Mesodermal cell (in vitro differentiated cells): ENCODE results near the gene ZNF791.

Experiments
- H3K27ac ChIP-seq: 2 replicates; pipeline ENCODE4 v1.7.0; 2013; ENCODE audit warnings: mild to moderate bottlenecking, low read depth, low read length, moderate library complexity; ENCODE audit not compliant: severe bottlenecking
- H3K36me3 ChIP-seq: 2 replicates; pipeline ENCODE4 v1.7.1; 2013; ENCODE audit warnings: mild to moderate bottlenecking, low read length, moderate library complexity; ENCODE audit not compliant: control insufficient read depth, insufficient read depth
- H3K4me1 ChIP-seq: one replicate; pipeline ENCODE4 v1.7.1; 2013; ENCODE audit warnings: mild to moderate bottlenecking, low read length; ENCODE audit not compliant: insufficient read depth, control insufficient read depth, poor library complexity, severe bottlenecking
- H3K4me3 ChIP-seq: 2 replicates; pipeline ENCODE4 v1.7.0; 2013; ENCODE audit warnings: low read length, control low read depth, mild to moderate bottlenecking; ENCODE audit not compliant: insufficient read depth, poor library complexity, severe bottlenecking; ENCODE audit errors: extremely low read depth
- H3K9me3 ChIP-seq: 2 replicates; pipeline ENCODE4 v1.7.1; 2013; ENCODE audit warnings: mild to moderate bottlenecking, low read length, moderate library complexity; ENCODE audit not compliant: control insufficient read depth
- WGBS, 2 experiments: methylation state at CpG; one replicate each; pipeline ENCODE4 v1.1.5; 2013; ENCODE audit warnings: missing lambda C conversion rate in 2 of 2; ENCODE audit not compliant: insufficient coverage in 2 of 2; 5-methylcytosine and 5-hydroxymethylcytosine counted together

Gene ZNF791

DNA sequence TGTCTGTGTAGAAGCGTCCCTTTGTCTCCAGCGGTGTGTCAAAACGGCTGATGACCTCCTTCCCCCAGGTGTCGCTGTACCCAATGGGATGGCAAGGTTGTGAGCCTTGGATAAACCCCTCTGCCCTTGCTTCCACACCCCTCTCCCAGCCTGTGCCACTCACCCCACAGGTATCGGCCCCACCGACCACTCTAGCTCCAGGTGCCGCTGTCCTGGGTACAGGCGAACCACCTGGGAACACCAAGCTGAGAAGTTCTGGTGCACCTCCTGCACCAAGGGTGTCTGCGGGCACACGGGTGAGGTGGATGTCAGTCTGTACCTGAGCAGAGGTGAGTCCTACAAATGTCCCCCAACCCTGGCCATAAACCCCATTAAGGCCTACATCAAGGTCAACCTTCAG, 39.2 kb downstream of the ZNF791 start:
- Histone ChIP-seq H3K4me1 (no peaks in the 10 kb centered on the region), H3K4me3 (no peak overlapping the region), H3K9me3 (no peaks in the 10 kb centered on the region), H3K27ac (no peak overlapping the region), H3K36me3 (peaks cover 15% of the 10 kb centered on the region)
- WGBS, 2 experiments, result 96 to 97% methylated on average over 4 to 7 of the region's 10 CpGs

DNA sequence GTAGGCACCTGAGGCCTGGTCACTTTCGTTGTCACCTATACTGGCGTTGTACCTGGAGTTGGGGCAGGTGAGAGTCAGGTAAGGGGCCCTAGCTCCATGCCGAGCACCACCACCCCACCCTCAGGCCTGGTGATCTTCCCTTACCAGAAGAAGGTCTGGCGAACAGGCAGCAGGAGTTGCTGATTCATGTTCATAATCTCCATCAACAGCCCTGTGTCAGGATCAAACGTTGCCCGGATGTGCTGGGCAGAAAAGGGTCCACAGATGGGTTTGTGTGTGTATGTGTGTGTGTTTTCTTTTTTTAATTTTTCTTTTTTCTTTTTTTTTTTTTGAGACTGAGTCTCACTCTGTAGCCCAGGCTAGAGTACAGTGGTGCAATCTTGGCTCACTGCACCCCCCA, 41.5 kb downstream of the ZNF791 start:
- H3K36me3 ChIP-seq, result peaks cover 30% of the 10 kb centered on the region
- no peaks in the 10 kb centered on the region for H3K4me1 ChIP-seq
- 91 to 100% methylated on average over 2 to 3 of the region's 6 CpGs for WGBS, 2 experiments
- no peak overlapping the region for H3K27ac ChIP-seq
- no peak overlapping the region for H3K4me3 ChIP-seq
- H3K9me3 ChIP-seq, result no peaks in the 10 kb centered on the region

DNA sequence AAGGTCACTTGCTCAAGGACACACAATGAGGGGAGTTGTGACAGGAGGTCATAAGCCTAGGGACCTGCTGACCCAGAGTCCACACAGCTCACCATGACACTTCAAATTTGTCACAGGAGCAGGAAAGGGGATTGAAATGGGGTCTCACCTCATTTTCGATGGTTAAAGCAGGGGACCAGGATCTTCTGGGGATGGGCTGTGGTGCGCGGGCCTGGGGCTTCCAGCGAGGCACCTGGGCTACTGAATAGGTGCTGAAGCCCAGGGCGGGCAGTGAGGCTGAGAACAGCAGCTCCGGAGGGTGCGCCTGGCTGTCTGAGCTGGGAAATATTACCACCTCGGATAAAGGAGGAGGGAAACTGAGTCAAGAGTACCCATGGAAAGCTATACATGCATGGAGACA, 44.8 kb downstream of the ZNF791 start:
- Histone ChIP-seq H3K4me3 (no peak overlapping the region), H3K4me1 (no peaks in the 10 kb centered on the region), H3K36me3 (peaks cover 48% of the 10 kb centered on the region), H3K9me3 (no peaks in the 10 kb centered on the region), H3K27ac (no peak overlapping the region)
- 97 to 100% methylated on average over 5 to 8 of the region's 8 CpGs for WGBS, 2 experiments

DNA sequence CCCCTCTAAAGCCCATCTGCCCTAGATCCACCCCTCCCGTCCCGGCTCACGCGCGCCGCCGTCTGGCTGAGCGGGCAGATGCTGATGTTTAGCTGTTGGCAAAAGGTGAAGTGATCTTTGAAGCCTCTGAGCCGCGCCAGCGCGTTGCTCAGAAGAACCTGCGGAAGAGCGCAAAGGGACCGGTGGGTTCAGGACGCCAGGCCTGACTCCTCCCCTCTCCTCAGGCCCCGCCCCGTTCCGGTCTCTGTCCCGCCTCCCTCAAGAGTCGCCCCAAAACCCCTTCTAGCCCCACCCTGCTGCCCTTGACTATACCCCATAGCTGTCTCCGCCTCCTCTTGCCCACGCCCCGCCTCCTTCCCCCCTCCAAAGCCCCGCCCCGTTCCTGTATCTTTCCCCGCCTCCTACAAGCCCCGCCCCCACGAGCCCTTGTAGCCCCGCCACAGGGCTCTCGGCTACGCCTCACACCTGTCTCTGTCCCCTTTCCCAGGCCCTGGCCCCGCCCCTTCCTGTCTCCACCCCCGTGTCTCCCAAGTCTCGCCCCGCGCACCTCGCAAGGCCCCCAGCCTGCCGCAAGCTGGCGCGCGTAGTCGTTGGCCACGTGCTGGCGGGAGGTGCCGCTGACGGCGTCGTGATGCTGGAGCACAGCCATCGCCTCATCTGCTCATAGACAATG, 46.3 kb downstream of the ZNF791 start:
- Histone ChIP-seq H3K4me3 (no peak overlapping the region), H3K4me1 (no peaks in the 10 kb centered on the region), H3K36me3 (peaks cover 59% of the 10 kb centered on the region), H3K9me3 (no peaks in the 10 kb centered on the region), H3K27ac (no peak overlapping the region)
- WGBS, 2 experiments, result 90 to 97% methylated on average over 22 to 32 of the region's 50 CpGs

DNA sequence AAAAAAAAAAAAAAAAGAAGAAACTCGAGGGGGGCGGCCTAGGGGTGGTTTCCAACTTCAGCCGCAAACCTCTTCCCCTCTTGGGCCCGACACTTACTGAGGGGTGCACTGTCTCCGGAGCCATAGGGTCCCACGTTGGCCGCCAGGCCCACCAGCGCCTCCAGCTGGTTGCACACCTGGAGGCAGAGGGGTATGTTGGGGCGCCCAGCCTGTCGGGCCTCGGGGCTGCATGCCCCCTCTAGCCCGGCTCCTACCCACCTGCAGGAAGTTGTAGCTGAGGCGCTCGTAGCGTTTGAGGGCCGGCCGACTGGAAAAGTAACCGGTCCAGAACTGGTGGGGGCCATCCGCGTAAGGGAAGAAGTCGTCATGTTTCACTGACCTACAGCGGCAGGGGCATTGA, 47.2 kb downstream of the ZNF791 start:
- WGBS, 2 experiments, result 98% methylated on average over 17 to 22 of the region's 22 CpGs
- Histone ChIP-seq H3K4me3 (no peak overlapping the region), H3K4me1 (no peaks in the 10 kb centered on the region), H3K36me3 (peaks cover 63% of the 10 kb centered on the region), H3K27ac (no peak overlapping the region), H3K9me3 (no peaks in the 10 kb centered on the region)

DNA sequence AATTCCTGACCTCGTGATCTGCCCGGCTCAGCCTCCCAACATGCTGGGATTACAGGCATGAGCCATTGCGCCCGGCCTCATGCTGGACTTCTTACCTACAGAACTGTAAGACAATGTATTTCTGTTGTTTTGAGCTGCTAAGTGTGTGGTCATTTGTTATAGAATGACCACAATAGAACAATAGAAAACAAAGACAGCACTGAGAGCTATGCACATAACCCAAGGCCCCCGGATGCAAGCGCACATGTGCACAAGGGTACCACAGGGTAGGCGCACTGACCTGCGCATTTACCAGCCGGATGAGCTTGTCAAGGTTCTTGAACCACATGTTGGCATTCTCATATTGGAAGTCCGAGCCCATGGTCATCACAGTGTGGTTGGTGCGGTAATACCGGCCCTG, 50.3 kb downstream of the ZNF791 start:
- Histone ChIP-seq H3K27ac (no peak overlapping the region), H3K36me3 (peaks cover 69% of the 10 kb centered on the region), H3K4me1 (no peaks in the 10 kb centered on the region), H3K4me3 (no peak overlapping the region), H3K9me3 (no peaks in the 10 kb centered on the region)
- WGBS, 2 experiments, result 94 to 97% methylated on average over 9 to 10 of the region's 12 CpGs

DNA sequence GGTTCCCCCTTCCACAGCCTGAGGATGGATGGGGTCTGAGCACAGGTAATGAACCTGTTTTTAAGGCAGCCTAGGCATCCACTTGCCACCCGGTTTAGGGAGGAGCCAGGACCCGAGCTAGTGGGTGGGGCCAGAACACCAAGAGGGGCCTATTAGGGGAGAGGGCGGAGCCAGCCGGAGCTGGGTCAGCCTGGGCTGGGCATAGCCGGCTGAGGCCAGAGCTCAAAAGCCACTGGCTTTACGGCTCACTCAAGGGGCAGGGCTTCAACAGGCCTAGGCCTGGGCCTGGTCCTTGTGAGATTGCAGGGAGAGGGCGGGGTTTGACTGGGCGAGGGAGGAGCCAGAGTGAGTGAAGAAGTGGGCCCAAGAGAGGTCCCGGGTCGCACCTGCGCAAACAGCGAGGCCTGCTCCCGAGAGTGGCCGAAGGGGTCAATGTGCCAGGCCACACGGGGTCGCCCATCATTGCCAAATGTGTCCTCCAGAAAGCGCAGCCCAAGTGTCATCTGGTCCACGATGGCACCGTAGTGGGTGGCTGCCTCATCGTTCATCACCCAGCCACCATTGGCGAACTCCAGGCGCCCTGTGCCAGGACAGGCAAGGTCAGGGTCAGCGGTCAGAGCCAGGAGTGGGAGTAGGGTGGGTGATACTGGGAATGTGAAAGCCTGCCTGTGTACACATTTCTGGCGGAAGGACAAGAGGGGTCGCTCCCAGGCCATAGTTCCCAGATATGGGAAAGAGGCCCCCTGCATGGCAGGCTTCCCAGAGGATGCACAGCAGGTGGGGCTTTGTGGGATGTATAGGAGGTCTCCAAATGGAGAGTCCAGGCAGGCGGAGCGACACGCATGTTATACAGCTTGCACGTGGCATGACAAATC, 53.9 kb downstream of the ZNF791 start:
- whole genome bisulfite sequencing, 2 experiments, result 86 to 90% methylated on average over 26 to 29 of the region's 29 CpGs
- Histone ChIP-seq H3K36me3 (peaks cover 45% of the 10 kb centered on the region), H3K4me3 (no peak overlapping the region), H3K27ac (no peak overlapping the region), H3K9me3 (no peaks in the 10 kb centered on the region), H3K4me1 (peaks cover 5% of the 10 kb centered on the region)

DNA sequence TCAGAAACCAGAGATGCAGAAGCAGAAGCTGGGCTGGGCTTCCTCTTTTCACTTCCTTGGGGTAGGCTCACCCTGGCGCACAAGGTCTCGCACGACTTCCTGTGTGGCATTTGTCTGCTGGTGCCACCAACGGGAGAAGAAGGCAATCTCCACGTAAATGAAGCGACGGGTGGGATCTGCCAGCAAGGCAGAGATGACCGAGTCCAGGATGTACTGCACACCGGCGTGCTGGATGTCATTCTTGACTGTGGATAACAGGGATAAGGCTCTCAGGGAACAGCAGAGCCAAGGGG, 54.5 kb downstream of the ZNF791 start:
- WGBS, 2 experiments, result 91 to 97% methylated on average over 10 of the region's 10 CpGs

DNA sequence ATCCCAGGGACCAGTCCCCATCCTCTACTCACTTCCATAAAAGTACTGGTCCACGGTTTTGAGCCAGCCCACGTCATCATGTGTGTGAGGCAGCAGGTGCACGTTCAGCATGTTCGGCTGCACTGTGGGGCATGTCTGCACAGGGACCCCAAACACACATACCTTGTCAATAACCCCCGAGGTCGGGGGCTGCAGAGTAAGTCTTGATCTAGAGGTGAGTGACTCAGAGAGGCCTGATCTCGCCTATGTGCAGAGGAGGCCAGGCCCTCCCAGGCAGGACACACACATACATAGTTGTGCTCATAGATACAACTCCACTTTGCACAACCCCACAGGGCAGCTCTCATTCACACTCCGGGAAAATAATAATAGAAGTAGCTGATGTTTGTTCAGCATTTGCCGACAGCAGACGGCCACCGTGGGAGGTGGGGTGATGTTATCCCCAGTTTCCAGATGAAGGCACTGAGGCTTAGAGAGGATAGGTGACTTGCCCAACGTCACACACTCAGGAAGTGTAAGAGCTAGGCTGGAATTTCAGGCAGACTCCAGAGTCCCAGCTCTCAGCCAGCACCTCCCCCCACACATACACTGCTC, 55.0 kb downstream of the ZNF791 start:
- Histone ChIP-seq H3K4me3 (peak overlapping the region; percentile 73), H3K9me3 (no peaks in the 10 kb centered on the region), H3K27ac (no peak overlapping the region), H3K36me3 (peaks cover 45% of the 10 kb centered on the region), H3K4me1 (peaks cover 13% of the 10 kb centered on the region)
- WGBS, 2 experiments, result 72 to 90% methylated on average over 9 of the region's 12 CpGs

More for the DNA sequence above, 54.5 kb downstream of the ZNF791 start:
- no peak overlapping the region for H3K4me3 ChIP-seq
- no peaks in the 10 kb centered on the region for H3K9me3 ChIP-seq
- H3K4me1 ChIP-seq, result peaks cover 8% of the 10 kb centered on the region
- H3K27ac ChIP-seq, result no peak overlapping the region
- H3K36me3 ChIP-seq, result peaks cover 45% of the 10 kb centered on the region

DNA sequence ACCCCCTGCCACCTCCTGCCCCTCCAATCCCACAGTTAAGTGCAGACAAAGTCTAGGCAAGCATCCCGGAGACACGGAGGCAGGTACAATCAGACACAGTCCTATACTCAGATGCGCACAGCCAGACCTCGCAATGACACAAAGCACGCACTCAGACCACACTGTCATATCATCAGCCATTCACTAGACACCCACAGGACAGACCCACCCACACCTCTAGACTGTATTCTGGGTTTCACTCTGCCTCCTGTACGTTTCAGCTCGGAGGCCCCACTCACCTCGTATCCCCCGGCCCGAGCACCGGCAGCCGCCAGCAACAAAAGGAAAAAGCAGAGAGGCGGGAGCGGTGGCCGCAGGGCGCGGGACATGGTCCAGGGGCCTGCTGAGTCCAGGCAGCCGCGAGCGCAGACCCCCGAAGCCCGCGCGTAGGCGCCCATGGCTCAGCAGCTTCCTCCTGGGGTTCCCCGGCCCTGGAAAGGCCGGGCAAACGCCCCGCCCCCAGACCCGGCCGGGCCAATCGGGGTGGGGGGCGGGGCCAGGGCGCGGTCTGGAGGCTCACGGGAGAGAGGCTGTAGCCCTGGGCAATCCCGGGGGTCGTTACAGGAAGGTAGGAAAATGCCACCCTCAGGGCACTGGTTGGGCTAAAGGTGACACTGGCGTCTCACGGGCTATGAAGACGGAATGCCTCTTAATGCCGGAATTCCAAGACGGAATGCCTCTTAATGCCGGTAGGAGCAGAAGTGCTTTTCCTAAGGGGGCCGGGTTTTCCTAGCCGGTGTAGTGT, 55.7 kb downstream of the ZNF791 start, which contains the start of the genes MAN2B1 and WDR83:
Gene MAN2B1 (minus strand): TSS at position 478 of the 784 bp plus-strand sequence. CDS start 41 bp downstream, at position 437.
Gene WDR83 (plus strand): TSS at position 543 of the 784 bp plus-strand sequence. CDS start 2,984 bp downstream, outside the sequence.
- Histone ChIP-seq H3K4me1 (peaks cover 14% of the 10 kb centered on the region), H3K9me3 (no peaks in the 10 kb centered on the region), H3K27ac (peak within 1 kb of the TSS; percentile 52), H3K36me3 (peaks cover 38% of the 10 kb centered on the region), H3K4me3 (peak within 1 kb of the TSS; percentile 73)
- 4 to 5% methylated on average over 36 to 43 of the region's 46 CpGs for WGBS, 2 experiments
